DMS153 treated with DMSO at 0.1 percent for 48 hours (cell line): Measurements from ENCODE around the gene C22orf39.

Experiments
- DNase-seq: peaks from one replicate; lab custom pipeline; 2025; ENCODE audit not compliant: unreplicated experiment; lab: John Stamatoyannopoulos, UW

The C22orf39 gene

GRCh38 chr22:19431649-19432132 lies 15.8 kb downstream of the C22orf39 start, which contains the start of gene HIRA:
Gene HIRA (minus strand): TSS chr22:19431733. CDS start chr22:19431476, 257 bp downstream.
- DNase-seq: peak; percentile 54

- no peak for DNase-seq
Measured at GRCh38 chr22:19430890-19431541, 16.5 kb downstream of the C22orf39 start.

- no peak for DNase-seq
Measured at GRCh38 chr22:19429950-19430889, 17.3 kb downstream of the C22orf39 start.

GRCh38 chr22:19424186-19424500 lies 23.4 kb downstream of the C22orf39 start:
- no peak for DNase-seq

GRCh38 chr22:19422440-19423301 lies 24.8 kb downstream of the C22orf39 start:
- DNase-seq: no peak

GRCh38 chr22:19420321-19420720 lies 27.2 kb downstream of the C22orf39 start:
- DNase-seq: no peak

GRCh38 chr22:19419464-19420178 lies 27.9 kb downstream of the C22orf39 start:
- no peak for DNase-seq

- DNase-seq: no peak
Measured at GRCh38 chr22:19419086-19419463, 28.4 kb downstream of the C22orf39 start.

- no peak for DNase-seq
Measured at GRCh38 chr22:19412923-19413322, 34.6 kb downstream of the C22orf39 start.

- no peak for DNase-seq
Measured at GRCh38 chr22:19412478-19412877, 35.0 kb downstream of the C22orf39 start.

- no peak for DNase-seq
Measured at GRCh38 chr22:19411690-19412045, 35.8 kb downstream of the C22orf39 start.

- no peak for DNase-seq
Measured at GRCh38 chr22:19410941-19411689, 36.4 kb downstream of the C22orf39 start.

- no peak for DNase-seq
Measured at GRCh38 chr22:19407649-19408606, 39.6 kb downstream of the C22orf39 start.

- no peak for DNase-seq
Measured at GRCh38 chr22:19406846-19407245, 40.7 kb downstream of the C22orf39 start.

GRCh38 chr22:19406281-19406811 lies 41.2 kb downstream of the C22orf39 start:
- no peak for DNase-seq

GRCh38 chr22:19405652-19406051 lies 41.9 kb downstream of the C22orf39 start:
- no peak for DNase-seq

- DNase-seq: no peak
Measured at GRCh38 chr22:19405133-19405532, 42.4 kb downstream of the C22orf39 start.

GRCh38 chr22:19404676-19405075 lies 42.8 kb downstream of the C22orf39 start:
- no peak for DNase-seq
